NB4 (cell line): ENCODE measurements around the gene JAK2.

Source experiments
- CTCF ChIP-seq: IDR thresholded peaks from one replicate; pipeline ENCODE4 v1.5.1; 2012; ENCODE audit warnings: low read depth, low read length
- MAX ChIP-seq: IDR thresholded peaks from 2 replicates; pipeline ENCODE4 v1.6.1; 2011; ENCODE audit warnings: low read depth, low read length
- MYC ChIP-seq: IDR thresholded peaks from 2 replicates; pipeline ENCODE4 v1.6.1; 2011; ENCODE audit warnings: low read depth, low read length
- POLR2A ChIP-seq: IDR thresholded peaks from 2 replicates; pipeline ENCODE4 v1.6.1; 2011; ENCODE audit warnings: mild to moderate bottlenecking; ENCODE audit not compliant: insufficient read length; ENCODE audit errors: extremely low read depth

- no peak for TF ChIP-seq CTCF
- TF ChIP-seq POLR2A: no peak
- TF ChIP-seq MAX: no peak
- no peak for TF ChIP-seq MYC
These were observed 100.9 kb downstream of the JAK2 start for GRCh38 chr9:5085993-5086392.
